ENCODE data around the gene PDIA4. TPM values are rescaled to one million over a fixed set of nuclear protein-coding genes. Genes with fewer than 3 reads are reported as not detected.

Gene PDIA4
- total RNA-seq, 4 donors from 2014 or later, result 40.6 to 105 (median 86.1) TPM

DNA sequence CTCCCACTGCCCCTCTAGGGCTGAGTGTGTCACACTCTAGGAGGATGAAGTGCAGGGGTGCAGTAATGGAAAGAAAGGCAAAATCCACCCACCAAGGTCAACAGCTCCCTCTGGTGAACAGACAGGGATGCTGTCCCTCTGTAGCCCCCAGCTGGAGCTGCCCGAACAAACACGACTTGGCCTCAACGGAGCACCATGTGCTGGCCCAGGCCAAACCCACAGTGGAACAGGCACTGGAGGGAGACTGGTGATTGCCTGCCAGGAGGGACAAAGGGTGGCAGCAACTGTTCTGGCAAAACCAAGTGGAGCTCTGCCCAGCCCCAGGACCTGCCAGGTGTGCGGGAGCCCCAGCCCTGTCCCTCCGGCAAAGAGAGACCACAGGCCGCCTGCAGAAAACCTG, 20.7 kb downstream of the PDIA4 start:
- Histone ChIP-seq H3K27ac (no peak overlapping the region), H3K9me3 (no peaks in the 10 kb centered on the region), H3K36me3 (peaks cover 39 to 99% (median 40%) of the 10 kb centered on the region in 3 donors), H3K27me3 (no peaks in the 10 kb centered on the region), H3K4me3 (no peak overlapping the region), H3K4me1 (peaks cover 0 to 8% (median 0%) of the 10 kb centered on the region in 3 donors)
- intact Hi-C loops (cut with DNase I), result loop anchor here (5.0 to 10.0 kb wide), 2 partner anchors 57 to 85 kb away; partner anchors contain the start of gene ZNF786
- TF ChIP-seq POLR2A (IDR thresholded peaks at IDR 0.05), result no peak
- TF ChIP-seq, protein P1, sequence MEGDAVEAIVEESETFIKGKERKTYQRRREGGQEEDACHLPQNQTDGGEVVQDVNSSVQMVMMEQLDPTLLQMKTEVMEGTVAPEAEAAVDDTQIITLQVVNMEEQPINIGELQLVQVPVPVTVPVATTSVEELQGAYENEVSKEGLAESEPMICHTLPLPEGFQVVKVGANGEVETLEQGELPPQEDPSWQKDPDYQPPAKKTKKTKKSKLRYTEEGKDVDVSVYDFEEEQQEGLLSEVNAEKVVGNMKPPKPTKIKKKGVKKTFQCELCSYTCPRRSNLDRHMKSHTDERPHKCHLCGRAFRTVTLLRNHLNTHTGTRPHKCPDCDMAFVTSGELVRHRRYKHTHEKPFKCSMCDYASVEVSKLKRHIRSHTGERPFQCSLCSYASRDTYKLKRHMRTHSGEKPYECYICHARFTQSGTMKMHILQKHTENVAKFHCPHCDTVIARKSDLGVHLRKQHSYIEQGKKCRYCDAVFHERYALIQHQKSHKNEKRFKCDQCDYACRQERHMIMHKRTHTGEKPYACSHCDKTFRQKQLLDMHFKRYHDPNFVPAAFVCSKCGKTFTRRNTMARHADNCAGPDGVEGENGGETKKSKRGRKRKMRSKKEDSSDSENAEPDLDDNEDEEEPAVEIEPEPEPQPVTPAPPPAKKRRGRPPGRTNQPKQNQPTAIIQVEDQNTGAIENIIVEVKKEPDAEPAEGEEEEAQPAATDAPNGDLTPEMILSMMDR (IDR thresholded peaks at IDR 0.05), result no peak
- 44% methylated on average over 3 of the region's 6 CpGs; no CpG with 5 or more reads in 1 of the 2 donors for WGBS, 2 donors
- no peak for DNase-seq

DNA sequence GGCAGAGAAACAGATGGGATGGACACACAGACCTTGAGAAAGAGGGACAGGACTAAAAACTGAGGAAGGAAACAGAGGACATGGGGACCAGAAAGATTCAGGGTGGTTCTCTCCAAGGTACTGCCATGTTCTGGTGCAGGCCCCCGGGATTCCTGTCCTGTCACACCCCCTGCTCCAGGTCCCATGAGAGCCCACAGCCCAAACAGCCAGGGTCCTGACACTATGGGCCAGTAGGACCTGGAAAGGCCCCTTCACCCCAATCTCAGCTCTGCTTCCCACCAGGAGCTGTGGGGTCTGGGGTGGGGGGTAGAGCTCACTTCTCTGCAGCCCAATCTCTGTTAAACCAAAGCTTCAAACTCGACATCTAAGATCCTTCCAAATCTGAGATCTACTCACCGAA, 21.2 kb downstream of the PDIA4 start:
- TF ChIP-seq, protein P1 (IDR thresholded peaks at IDR 0.05), result no peak
- no peak for TF ChIP-seq POLR2A (IDR thresholded peaks at IDR 0.05)
- no peak overlapping the region for H3K4me3 ChIP-seq
- DNase-seq, result no peak
- H3K27ac ChIP-seq, result no peak overlapping the region
- 100% methylated on average over 1 of the region's 3 CpGs for WGBS, 2 donors
- H3K9me3 ChIP-seq, result no peaks in the 10 kb centered on the region
- H3K27me3 ChIP-seq, result no peaks in the 10 kb centered on the region
- peaks cover 36 to 99% (median 36%) of the 10 kb centered on the region in 3 donors for H3K36me3 ChIP-seq
- intact Hi-C loops (cut with DNase I), result loop anchor here (5.0 to 10.0 kb wide), 2 partner anchors 58 to 85 kb away; partner anchors contain the start of gene ZNF786
- H3K4me1 ChIP-seq, result peaks cover 0 to 8% (median 0%) of the 10 kb centered on the region in 3 donors

DNA sequence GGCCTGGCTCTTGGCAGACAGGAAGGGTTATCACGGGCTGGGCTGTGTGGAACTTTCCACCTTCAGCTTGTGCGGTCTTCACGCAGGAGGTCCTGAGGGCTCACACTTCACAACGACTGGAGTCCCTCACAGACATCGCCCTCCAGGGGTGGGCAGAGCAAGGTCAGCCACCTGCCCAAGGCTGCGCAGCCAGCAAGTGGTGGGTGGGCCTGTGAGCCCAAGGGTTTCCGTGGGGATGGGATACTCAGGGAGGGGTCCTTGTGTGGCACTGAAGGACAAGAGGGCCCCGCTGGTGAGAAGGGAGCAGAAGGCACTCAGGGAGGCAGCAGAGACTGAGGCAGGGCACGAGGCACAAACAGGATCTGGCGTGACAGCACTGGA, 22.0 kb downstream of the PDIA4 start:
- Histone ChIP-seq H3K4me3 (no peak overlapping the region), H3K9me3 (no peaks in the 10 kb centered on the region), H3K4me1 (peaks cover 0 to 8% (median 0%) of the 10 kb centered on the region in 3 donors), H3K36me3 (peaks cover 28 to 99% (median 29%) of the 10 kb centered on the region in 3 donors), H3K27me3 (no peaks in the 10 kb centered on the region), H3K27ac (no peak overlapping the region)
- no peak for DNase-seq
- WGBS, 2 donors, result 83 to 93% methylated on average over 2 to 8 of the region's 10 CpGs
- TF ChIP-seq, protein P1 (IDR thresholded peaks at IDR 0.05), result no peak
- intact Hi-C loops (cut with DNase I), result loop anchor here (5.0 to 10.0 kb wide), 2 partner anchors 58 to 86 kb away; partner anchors contain the start of gene ZNF786

DNA sequence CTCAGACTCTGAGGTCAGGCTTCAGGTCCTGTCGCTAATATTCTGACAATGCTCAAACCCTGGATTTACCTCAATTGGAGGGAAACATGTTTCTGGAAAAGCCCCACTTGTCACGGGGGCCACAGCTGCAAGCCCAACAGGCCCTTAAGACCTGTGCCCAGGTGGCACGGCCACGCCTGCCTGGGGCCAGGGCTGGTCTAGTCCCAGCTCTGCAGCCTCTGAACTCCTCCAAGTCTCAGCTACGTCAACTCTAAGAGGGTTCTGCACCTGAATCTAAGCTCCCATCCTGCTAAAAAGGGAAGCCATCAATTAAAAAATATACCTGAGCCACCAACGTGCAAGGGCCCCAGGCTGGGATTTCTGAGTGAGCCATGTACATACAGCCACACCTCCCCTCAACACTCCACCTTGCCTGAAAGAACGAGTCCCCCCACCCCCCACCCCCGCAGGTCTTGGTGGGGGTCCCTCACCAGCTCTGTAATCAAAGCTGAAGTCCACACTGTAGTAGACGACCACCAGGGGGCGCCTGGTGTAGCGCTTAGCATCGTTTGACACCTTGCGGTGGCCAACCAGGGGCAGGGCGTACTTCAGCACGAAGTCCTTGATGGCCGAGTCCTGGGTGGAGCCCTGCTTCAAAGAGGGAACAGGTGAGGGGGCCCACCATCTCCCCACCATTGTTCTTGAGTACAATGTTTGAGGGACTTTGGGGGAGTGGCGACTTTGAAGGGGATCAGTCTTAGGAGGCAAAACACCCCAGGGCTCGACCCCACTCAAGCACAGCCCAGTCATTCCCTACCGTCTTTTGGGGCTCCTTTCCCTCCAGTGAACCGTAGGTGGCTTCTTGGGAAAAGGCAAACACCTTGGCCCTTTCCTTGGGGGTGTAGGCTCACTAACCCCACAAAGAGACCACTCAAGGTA, 22.6 kb downstream of the PDIA4 start:
- no peak for DNase-seq

More for the DNA sequence above, 22.6 kb downstream of the PDIA4 start:
- Histone ChIP-seq H3K9me3 (no peaks in the 10 kb centered on the region), H3K36me3 (peaks cover 22 to 93% (median 28%) of the 10 kb centered on the region in 3 donors), H3K4me3 (no peak overlapping the region), H3K4me1 (peaks cover 0 to 8% (median 0%) of the 10 kb centered on the region in 3 donors), H3K27ac (no peak overlapping the region), H3K27me3 (no peaks in the 10 kb centered on the region)
- intact Hi-C loops (cut with DNase I), result loop anchor here (5.0 to 10.0 kb wide), 2 partner anchors 59 to 87 kb away; partner anchors contain the start of gene ZNF786
- 76 to 86% methylated on average over 4 to 5 of the region's 20 CpGs for WGBS, 2 donors
- TF ChIP-seq POLR2A (IDR thresholded peaks at IDR 0.05), result no peak
- TF ChIP-seq, protein P1 (IDR thresholded peaks at IDR 0.05), result peak; percentile 72 to 93 (median 78)

Measured in esophagus squamous epithelium (tissue), 5 donors.